Myocyte (in vitro differentiated cells): ENCODE data around the gene CNPY4. TPM values are rescaled to one million over a fixed set of nuclear protein-coding genes. Genes with fewer than 3 reads are reported as not detected.
A peak's percentile ranks its signal among the peaks of the same experiment; 100 is the strongest.
"Not testable (repeated sequence)": the region's sequence is repeated elsewhere in the genome, so short reads cannot be mapped to it uniquely, and the experiment has no call there.

Source experiments
- DNase-seq: peaks from one replicate; pipeline ENCODE4 v3.0.0-alpha.2; 2012; ENCODE audit warnings: low read depth
- total RNA-seq: library from RNA; depleted of rRNA; stranded (reverse); fragments of >200 nt; gene quantifications from 2 replicates; pipeline ENCODE4 v1.2.3, GENCODE V29; 2014

Gene CNPY4
- total RNA-seq, 1 donor from 2014 or later = 14.0 TPM

DNA sequence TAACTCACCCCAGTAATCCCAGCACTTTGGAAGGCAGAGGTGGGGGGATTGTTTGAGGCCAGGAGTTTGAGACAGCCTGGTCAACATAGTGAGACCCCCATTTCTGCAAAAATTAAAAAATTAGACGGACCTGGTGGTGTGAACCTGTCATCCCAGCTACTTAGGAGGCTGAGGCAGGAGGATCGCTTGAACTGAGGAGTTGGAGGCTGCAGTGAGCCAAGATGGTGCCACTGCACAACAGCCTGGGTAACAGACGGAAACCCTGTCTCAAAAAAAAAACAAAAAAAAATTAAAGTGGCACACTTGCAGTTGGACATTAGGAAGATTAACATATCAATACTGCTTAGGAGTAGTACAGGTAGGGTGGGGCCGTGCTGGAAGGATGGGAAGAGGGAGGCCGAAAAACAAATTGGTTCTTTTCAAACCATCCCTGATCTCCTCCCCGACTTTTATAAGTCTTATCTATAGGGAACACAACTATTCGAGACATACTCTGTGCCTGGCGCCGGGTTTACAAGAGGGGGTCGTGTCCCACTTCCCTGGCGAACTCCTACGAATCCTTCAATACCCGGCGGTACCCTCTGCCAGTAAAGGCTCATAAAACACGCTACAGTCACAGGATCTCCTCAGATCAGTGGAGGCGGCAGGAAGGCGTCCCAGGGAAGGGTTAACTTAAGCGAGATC lies 904 bp upstream of the CNPY4 start:
- DNase-seq = no peak

DNA sequence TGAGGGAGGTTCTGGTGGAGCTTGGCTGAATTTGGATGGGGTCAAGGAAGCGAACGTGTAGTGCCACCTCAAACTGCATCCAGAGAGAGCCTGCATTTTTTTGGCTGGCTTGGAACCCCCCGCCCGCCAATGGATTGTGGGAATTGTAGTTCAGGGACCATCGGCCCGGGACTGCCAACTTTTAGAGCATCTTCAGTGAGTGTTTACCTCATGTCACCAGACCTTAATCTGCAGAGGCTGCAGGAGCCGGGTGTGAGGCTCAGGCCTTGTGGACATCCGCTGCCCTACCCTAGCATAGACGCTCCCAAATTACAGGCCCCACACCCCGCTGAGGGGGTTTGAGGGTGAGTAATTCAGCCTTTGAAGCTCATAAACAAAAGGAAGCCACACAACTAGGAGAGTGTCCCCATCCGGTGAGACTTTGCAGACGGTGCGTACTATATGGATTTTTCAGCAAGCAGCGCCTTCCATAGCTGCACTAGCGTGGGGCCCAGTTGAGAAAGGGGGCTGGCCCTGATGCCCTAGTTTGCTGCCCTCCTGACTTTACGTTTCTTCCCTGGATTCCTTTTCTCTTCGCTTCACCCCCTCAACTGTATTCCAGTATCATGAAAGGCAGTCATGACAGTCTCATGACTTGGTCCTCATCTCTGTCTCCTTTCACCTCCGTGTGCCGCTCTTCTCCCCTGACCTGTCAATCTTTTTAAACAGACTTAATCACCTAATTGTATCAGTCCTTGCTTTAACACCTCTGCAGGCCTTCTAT lies 717 bp downstream of the CNPY4 start:
- peak; percentile 80 for DNase-seq

DNA sequence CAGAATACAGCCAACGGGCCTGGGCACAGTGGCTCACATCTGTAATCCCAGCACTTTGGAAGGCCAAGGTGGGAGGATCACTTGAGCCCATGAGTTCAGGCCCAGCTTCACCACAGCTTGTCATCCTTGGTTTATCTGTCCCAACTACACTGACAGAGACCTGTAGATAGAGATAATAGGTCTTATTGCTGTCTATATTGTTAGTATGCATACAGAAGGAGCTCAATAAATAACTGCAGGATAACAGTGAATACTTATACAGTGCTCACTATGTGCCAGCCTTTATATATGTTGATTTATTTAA lies 1.3 kb downstream of the CNPY4 start:
- no peak for DNase-seq

DNA sequence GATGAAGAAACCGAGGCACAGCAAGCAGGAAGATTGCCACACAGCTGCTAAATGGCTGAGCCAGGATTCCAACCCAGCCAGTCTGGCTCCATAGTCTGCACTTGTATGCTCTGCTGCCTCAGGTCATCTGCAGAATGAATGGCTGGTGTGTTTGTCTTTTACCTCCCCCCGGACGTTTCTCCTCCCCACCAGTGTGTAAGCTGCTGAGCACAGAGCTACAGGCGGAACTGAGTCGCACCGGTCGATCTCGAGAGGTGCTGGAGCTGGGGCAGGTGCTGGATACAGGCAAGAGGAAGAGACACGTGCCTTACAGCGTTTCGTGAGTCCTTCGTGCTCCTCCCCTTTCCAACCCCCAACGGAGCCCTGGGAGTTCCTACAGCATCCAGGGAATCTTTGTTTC lies 2.6 kb downstream of the CNPY4 start:
- DNase-seq = no peak

DNA sequence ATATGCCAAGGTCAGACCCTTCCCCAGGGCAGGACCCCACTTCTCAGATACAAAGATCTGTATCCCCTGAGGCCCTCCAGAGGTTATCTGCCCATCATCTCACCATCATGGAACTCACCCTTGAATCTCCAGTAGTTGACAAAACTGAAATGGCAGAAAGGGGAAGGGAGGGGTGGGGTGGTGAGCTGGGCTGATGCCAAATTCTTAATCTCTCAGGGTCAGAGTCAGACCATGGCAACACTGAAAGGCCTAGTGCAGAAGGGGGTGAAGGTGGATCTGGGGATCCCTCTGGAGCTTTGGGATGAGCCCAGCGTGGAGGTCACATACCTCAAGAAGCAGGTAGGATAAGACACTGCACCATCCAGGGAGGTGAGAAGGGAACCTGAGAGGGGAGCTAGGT lies 3.1 kb downstream of the CNPY4 start:
- DNase-seq = no peak

DNA sequence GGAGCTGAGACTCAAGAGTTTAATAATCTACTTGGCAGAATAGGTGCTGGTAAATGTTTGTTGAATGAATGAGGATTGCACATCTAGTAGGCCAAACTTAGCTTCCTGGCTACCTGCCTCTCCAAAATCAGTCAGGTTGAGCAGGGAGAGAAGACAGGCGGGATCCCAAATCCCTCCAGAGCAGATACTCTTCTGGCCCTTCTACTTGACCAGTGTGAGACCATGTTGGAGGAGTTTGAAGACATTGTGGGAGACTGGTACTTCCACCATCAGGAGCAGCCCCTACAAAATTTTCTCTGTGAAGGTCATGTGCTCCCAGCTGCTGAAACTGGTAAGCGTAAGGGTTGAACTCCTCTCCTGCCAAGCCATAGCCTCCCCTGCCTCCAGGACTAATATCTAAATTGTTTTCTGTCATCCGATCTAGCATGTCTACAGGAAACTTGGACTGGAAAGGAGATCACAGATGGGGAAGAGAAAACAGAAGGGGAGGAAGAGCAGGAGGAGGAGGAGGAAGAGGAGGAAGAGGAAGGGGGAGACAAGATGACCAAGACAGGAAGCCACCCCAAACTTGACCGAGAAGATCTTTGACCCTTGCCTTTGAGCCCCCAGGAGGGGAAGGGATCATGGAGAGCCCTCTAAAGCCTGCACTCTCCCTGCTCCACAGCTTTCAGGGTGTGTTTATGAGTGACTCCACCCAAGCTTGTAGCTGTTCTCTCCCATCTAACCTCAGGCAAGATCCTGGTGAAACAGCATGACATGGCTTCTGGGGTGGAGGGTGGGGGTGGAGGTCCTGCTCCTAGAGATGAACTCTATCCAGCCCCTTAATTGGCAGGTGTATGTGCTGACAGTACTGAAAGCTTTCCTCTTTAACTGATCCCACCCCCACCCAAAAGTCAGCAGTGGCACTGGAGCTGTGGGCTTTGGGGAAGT lies 5.1 kb downstream of the CNPY4 start:
- DNase-seq = no peak

DNA sequence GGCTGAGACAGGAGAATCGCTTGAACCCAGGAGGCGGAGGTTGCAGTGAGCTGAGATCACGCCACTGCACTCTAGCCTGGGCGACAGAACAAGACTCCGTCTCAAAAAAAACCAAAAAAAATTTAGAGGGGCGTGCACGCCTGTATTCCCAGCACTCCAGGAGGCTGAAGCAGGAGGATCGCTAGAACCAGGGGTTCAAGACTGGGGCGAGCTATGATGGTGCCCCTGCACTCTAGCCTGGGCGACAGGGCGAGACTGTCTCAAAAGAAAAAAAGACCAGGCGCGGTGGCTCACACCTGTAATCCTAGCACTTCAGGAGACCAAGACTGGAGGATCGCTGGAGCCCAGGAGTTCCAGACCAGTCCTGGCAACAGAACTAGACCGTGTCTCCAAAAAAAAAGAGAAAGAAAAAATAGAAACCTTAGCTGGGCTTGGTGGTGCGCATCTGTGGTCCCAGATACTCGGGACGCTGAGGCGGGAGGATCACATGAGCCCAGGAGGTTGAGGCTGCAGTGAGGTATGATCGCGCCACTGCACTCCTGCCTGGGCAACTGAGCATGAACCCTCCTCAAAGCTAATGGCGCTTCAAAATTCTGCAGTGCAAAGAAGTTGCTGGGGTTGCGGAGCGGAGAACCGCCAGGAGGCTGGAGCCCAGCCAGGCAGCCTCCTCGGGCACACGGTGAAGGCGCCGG lies 7.0 kb downstream of the CNPY4 start:
- no peak for DNase-seq

DNA sequence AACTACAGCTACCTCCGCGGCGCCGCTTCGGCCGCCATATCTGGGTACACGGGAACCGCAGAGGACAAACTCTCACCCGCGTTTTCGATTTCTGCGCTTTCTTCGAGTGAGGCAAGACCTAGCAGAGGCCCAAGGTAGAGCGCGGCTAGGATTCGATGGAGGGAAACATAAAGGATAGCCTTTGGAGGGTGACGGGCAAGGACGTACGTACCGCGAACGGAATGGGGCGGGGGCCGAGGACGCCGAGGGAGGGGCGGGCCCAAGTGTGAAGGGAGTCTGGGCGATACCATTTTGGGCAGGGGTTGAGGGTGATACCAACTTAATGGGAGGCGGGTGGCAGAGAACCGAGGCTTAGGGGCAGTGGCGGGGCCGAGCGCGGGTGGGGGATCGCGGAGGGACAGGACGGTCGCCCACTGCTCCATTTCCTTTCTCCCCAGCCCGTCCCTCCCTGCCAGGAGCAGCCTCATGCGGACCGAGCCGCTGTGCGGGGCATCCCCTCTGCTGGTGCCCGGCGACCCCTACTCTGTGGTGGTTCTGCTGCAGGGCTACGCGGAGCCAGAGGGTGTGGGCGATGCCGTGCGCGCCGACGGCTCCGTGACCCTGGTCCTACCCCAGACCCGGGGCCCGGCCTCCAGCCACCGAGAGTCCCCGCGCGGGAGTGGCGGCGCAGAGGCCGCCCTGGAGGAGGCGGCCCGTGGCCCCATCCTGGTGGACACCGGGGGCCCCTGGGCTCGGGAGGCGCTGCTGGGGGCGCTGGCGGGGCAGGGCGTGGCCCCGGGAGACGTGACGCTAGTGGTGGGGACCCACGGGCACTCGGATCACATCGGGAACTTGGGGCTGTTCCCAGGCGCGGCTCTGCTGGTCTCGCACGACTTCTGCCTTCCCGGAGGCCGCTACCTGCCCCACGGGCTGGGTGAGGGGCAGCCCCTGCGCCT lies 7.8 kb downstream of the CNPY4 start, which contains the start of gene MBLAC1:
MBLAC1 (plus strand) TSS at position 37 of the 935 bp plus-strand sequence; CDS start at position 466, 429 bp downstream.
- peak; percentile 97 for DNase-seq

DNA sequence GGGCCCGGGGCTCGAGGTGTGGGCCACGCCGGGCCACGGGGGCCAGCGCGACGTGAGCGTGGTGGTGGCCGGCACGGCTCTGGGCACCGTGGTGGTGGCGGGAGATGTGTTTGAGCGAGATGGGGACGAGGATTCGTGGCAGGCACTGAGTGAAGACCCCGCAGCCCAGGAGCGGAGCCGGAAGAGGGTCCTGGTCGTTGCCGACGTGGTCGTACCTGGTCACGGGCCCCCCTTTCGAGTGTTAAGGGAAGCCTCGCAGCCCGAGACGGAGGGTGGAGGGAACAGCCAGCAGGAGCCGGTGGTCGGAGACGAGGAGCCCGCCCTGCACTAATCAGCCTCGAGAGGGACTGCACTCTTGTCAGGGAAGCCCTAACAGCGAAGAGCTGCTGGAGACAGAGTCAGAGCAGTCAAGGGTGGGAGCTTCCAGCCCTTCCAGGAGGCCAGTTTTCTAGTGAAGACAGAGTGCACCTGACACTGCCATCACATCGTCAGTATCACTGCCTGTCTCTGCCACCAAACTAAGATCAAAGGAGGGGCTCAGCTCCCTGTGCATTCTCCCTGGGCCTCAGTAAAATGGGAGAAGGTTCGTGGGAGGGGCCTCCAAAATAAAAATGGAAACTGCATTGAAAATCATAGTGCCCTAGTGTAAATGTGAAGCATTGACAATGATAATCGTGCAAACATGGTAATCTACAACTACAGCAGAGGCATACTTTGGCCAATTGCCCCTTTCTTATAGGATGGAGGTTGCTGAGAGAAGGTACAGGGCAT lies 8.6 kb downstream of the CNPY4 start:
- no peak for DNase-seq

DNA sequence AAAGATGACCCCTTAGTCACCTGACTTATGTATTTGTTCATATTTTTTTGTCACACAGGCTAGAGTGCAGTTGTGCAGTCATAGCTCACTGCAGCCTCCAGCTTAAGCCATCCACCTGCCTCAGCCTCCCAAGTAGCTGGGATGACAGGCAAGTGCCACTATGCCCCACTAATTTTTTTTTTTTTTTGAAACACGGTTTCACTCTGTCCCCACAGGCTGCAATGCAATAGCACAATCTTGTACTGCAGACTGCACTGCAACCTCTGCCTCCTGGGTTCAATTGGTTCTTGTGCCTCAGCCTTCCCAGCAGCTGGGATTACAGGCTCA lies 9.2 kb downstream of the CNPY4 start:
- DNase-seq = no peak

DNA sequence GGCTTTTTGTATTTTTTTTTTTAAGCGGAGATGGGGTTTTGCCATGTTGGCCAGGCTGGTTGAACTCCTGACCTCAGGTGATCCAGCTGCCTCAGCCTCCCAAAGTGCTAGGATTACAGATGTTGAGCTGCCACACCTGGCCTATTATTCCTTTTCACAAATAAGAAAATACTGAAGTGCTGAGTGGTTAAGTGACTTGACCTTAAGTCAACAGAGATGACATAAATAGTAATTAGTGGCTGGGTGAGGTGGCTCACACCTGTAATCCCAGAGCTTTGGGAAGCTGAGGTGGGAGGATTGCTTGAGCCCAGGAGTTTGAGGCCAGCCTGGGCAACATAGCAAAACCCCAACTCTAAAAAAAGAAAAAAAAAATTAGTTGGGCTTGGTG lies 10.8 kb downstream of the CNPY4 start:
- not testable (repeated sequence) for DNase-seq

DNA sequence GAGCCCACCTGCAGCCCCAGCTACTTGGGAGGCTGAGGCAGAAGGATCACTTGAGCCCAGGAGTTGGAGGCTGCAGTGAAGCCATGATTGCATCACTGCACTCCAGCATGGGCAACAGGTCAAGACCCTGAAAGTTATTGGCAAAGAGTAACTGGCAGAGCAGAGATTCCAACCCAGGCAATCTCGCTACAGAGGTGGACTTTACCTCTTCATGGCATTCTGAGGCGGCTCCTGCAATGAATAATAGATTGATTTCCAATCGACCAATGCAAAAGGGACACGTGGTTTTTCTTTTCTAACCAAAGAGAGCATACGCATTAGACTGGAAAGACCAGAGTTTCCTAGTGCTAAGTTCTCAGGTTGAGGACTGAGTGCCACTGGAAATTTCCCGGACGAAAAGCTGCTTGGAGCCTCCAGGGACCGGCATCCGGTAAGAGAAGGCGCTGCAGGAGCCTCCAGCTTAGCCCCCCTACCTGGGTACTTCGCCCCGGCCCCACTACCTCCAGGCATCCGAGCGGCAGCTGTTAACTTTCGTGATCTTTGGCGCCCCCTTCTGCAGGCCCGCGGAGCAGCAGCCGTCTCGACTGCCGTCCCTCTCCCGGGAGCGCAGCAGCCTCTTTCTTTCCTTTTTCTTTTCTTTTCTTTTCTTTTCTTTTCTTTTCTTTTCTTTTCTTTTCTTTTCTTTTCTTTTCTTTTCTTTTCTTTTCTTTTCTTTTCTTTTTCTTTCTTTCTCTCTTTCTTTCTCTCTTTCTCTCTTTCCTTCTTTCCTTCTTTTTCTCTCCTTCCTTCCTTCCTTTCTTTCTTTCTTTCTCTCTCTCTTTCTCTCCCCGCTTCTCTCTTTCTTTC lies 11.4 kb downstream of the CNPY4 start:
- DNase-seq = peak; percentile 73

DNA sequence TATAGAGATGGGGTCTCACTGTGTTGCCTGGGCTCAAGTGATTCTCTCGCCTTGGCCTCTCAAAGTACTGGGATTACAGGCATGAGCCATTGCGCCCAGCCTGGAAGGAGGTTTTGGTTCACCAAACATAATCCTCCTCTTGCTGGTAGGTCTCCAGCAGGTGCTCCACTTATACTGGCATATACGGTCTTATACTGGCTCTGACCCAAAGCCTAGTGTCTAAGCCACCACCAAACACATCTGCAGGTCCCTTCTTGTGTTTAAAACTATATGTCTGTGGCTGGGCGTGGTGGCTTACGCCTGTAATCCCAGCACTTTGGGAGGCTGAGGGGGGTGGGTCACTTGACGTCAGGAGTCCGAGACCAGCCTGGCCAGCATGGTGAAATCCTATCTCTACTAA lies 12.7 kb downstream of the CNPY4 start:
- no peak for DNase-seq

DNA sequence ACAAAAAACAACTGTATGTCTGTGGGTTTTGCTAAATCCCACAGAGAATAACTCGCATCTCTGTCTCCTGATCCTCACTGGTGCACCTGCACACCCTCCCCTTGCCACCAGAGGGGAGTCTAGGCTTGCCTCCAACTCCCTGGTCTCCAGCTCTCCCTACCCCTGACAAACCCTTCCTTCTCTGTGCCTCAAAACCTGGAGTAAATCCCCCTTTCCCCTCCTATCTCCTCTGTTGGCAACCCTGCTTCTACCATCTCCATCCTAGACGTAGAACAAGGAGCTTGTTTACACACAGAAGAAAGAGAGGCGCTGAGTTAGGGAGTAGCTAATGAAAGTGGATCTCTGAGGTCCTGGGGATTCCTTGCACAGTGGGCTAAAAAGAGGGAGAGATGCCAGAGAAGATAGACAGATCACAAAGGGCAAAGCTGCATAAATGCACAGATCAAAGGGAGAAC lies 13.3 kb downstream of the CNPY4 start:
- DNase-seq = peak; percentile 76

DNA sequence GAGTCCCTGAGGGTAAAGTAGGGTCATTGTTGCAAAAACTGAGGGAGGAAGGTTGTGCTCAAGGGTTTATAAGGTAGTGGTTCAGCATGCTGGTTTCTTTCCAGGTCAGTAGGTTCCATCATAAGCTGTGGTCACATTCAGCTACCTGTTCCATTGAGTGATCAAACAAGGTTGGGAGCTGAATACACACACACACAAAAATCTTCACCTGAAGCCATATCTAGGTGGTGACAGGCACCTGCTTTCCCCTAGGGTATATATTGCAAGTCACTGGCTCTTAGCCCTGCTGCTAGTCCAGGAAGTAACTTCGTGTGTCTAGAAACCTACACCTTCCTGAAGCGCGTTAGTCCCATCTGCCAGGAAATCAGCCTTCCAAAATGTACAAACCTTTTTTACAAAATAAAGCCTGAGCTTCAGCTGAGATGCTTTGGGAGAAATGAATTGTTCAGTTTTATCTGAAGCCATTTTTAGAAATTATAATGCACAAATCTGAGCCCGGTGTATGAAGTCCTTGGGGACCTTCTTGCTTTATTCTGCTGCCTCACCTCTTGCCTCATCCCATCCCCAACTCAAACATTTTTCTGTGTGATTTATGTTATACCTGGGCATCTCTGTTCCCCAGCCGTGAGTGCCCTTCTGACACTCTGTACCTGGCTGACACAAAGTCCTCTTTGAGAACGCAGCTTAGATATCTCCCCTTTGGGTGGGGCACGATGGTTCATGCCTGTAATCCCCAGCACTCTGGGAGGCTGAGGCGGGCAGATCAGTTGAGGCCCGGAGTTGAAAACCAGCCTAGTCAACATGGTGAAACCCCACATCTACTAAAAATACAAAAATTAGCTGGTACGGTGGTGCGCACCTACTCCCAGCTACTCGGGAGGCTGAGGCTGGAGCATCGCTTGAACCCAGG lies 18.7 kb downstream of the CNPY4 start:
- no peak for DNase-seq

DNA sequence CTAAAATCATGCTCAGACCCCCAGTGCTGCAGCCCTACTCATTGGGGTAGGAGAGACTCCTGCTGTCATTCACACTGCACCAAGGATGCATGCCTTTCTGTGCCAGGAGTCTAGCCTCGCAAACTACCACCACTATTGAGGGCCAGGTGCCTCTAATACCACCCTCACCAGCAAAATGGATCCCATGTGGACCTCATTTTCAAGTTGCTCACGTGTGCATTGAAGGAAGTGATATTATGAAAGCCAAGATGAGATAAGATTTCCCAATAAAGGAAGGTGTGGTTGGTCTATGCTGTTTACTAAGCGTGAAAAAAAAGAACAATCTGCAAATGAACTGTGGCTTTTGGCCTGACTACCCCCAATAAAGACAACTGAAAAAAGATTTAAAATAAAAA lies 22.1 kb downstream of the CNPY4 start:
- no peak for DNase-seq

DNA sequence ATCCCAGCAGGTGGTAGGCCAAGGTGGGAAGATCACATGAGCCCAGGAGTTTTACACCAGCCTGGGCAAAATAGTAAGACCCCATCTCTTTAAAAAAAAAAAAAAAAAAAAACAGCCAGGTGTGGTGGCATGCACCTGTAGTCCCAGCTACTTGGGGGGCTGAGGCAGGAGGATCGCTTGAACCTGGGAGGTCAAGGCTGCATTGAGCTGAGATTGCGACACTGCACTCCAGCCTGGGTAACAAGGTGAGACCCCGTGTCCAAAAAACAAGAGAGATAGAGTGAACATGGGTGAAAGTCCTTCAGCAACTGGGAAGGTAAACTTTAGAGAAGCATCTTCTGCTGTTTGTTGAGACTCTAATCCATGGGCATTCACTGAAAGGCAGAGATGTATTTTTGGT lies 23.0 kb downstream of the CNPY4 start:
- no peak for DNase-seq
